PC-3 (cell line): Measurements from ENCODE around the gene CAMK2A. TPM values are rescaled to one million over a fixed set of nuclear protein-coding genes. Genes with fewer than 3 reads are reported as not detected.

Source experiments
- ATAC-seq: fragments of 200-7000 bp; cut with Tn5 transposase; 2 replicates; pipeline ENCODE4 v1.9.1; 2020; ENCODE audit warnings: mild to moderate bottlenecking, moderate library complexity
- BruUV-seq: library from RNA; stranded (reverse); fragments of 400-500 nt; replicated peaks from 2 replicates; lab custom pipeline; 2021; lab: Mats Ljungman, UMichigan
- CTCF ChIA-PET: fragments of 300-600 bp; sonication (Branson Sonifier 250); formaldehyde crosslinking; loops from one replicate; lab custom pipeline; 2022; ENCODE audit warnings: antibody characterized with exemption; lab: Charles Lee
- POLR2A ChIA-PET: fragments of 300-600 bp; sonication (Branson Sonifier 250); formaldehyde crosslinking; loops from one replicate; lab custom pipeline; 2022; ENCODE audit warnings: antibody characterized with exemption; ENCODE audit not compliant: unreplicated experiment; lab: Charles Lee
- DNase-seq: peaks from one replicate; pipeline ENCODE4 v3.0.0-alpha.2; 2015
- H2AFZ ChIP-seq: fragments of 300-600 bp; sonication (generic); 2 replicates; pipeline ENCODE4 v1.6.0; 2016; ENCODE audit warnings: antibody characterized with exemption, low read length
- H3F3A ChIP-seq: fragments of 300-600 bp; sonication (generic); one replicate; pipeline ENCODE4 v1.6.0; 2017; ENCODE audit warnings: antibody characterized with exemption, low read length, control low read depth, mild to moderate bottlenecking; ENCODE audit not compliant: unreplicated experiment
- H3K27ac ChIP-seq: fragments of 300-600 bp; sonication (generic); 2 replicates; pipeline ENCODE4 v1.5.1; 2016; ENCODE audit warnings: mild to moderate bottlenecking, low read length
- H3K27me3 ChIP-seq: fragments of 300-600 bp; sonication (generic); 2 replicates; pipeline ENCODE4 v1.6.1; 2016; ENCODE audit warnings: low read length, mixed read lengths
- H3K36me3 ChIP-seq: fragments of 300-600 bp; sonication (generic); 2 replicates; pipeline ENCODE4 v1.6.1; 2016; ENCODE audit warnings: low read depth, mixed run types, low read length, mixed read lengths
- H3K4me1 ChIP-seq: fragments of 300-600 bp; sonication (generic); 2 replicates; pipeline ENCODE4 v1.5.1; 2016; ENCODE audit warnings: low read length; ENCODE audit not compliant: insufficient read depth
- H3K4me2 ChIP-seq: fragments of 300-600 bp; sonication (generic); 2 replicates; pipeline ENCODE4 v1.6.0; 2016; ENCODE audit warnings: low read length
- H3K4me3 ChIP-seq: fragments of 300-600 bp; sonication (generic); 2 replicates; pipeline ENCODE4 v1.5.1; 2016; ENCODE audit warnings: mild to moderate bottlenecking, low read length, mixed read lengths
- H3K79me2 ChIP-seq: fragments of 300-600 bp; sonication (generic); 2 replicates; pipeline ENCODE4 v1.6.1; 2017; ENCODE audit warnings: low read length, mixed read lengths
- H3K9ac ChIP-seq: fragments of 300-600 bp; sonication (generic); 2 replicates; pipeline ENCODE4 v1.6.0; 2016; ENCODE audit warnings: mild to moderate bottlenecking, low read length
- H3K9me2 ChIP-seq: fragments of 300-600 bp; sonication (generic); replicated peaks from 2 replicates; pipeline ENCODE4 v1.6.1; 2016; ENCODE audit warnings: mixed run types, low read length, mixed read lengths
- H3K9me3 ChIP-seq: fragments of 300-600 bp; sonication (generic); 2 replicates; pipeline ENCODE4 v1.6.1; 2016; ENCODE audit warnings: low read length, mixed read lengths
- H4K20me1 ChIP-seq: fragments of 300-600 bp; sonication (generic); 2 replicates; pipeline ENCODE4 v1.6.1; 2016; ENCODE audit warnings: low read length, mixed read lengths
- CTCF ChIP-seq: fragments of 300-600 bp; sonication (generic); conservative IDR thresholded peaks from 2 replicates; pipeline ENCODE4 v1.5.1; 2017; ENCODE audit warnings: antibody characterized with exemption, low read depth, mild to moderate bottlenecking, low read length
- EZH2 ChIP-seq: fragments of 300-600 bp; sonication (generic); IDR thresholded peaks from one replicate; pipeline ENCODE4 v1.6.1; 2017; ENCODE audit warnings: antibody characterized with exemption, mild to moderate bottlenecking, low read length; ENCODE audit not compliant: unreplicated experiment
- EZH2phosphoT487 ChIP-seq: fragments of 300-600 bp; sonication (generic); IDR thresholded peaks from 2 replicates; pipeline ENCODE4 v1.6.1; 2018; ENCODE audit warnings: mild to moderate bottlenecking, antibody characterized with exemption, low read length, borderline replicate concordance
- intact Hi-C: fragments of 100-400 bp; cut with micrococcal nuclease; formaldehyde crosslinking; loops from 2 replicates; pipeline ENCODE4 v1.9.0; 2023
- total RNA-seq: library from RNA; depleted of rRNA; stranded (reverse); fragments of >200 nt; gene quantifications from 2 replicates; pipeline ENCODE4 v1.2.3, GENCODE V29; 2014

CAMK2A gene
- total RNA-seq, 1 experiment from 2014 or later = 0.15 TPM

GRCh38 chr5:150197476-150197875 is 92.1 kb downstream of the CAMK2A start:
- H2AFZ ChIP-seq = no peak overlapping the region
- ATAC-seq = no peak
- no peak overlapping the region for H3K9ac ChIP-seq
- TF ChIP-seq CTCF = no peak
- no peak for TF ChIP-seq EZH2
- no peak for TF ChIP-seq EZH2phosphoT487
- ChIA-PET CTCF (no interaction called here), POLR2A (no interaction called here)
- no peaks in the 10 kb centered on the region for H3K9me2 ChIP-seq
- no peaks in the 10 kb centered on the region for H3K4me1 ChIP-seq
- H3K4me3 ChIP-seq = no peak overlapping the region
- H3K27ac ChIP-seq = no peak overlapping the region
- H3K36me3 ChIP-seq = no peaks in the 10 kb centered on the region
- H4K20me1 ChIP-seq = no peaks in the 10 kb centered on the region
- H3K79me2 ChIP-seq = no peaks in the 10 kb centered on the region
- no TSS peak for BruUV-seq
- DNase-seq = no peak
- no peak overlapping the region for H3K4me2 ChIP-seq
- intact Hi-C loops = no loop called here
- H3K9me3 ChIP-seq = no peaks in the 10 kb centered on the region
- H3K27me3 ChIP-seq = peaks cover 18% of the 10 kb centered on the region
- no peaks in the 10 kb centered on the region for H3F3A ChIP-seq

- Histone ChIP-seq H2AFZ (no peak overlapping the region), H3K27me3 (peaks cover 20% of the 10 kb centered on the region), H3K36me3 (no peaks in the 10 kb centered on the region), H3K9ac (no peak overlapping the region), H3K27ac (no peak overlapping the region), H3K9me3 (no peaks in the 10 kb centered on the region), H3K4me3 (no peak overlapping the region), H4K20me1 (no peaks in the 10 kb centered on the region), H3F3A (no peaks in the 10 kb centered on the region), H3K4me1 (no peaks in the 10 kb centered on the region), H3K9me2 (no peaks in the 10 kb centered on the region), H3K79me2 (no peaks in the 10 kb centered on the region), H3K4me2 (no peak overlapping the region)
- ChIA-PET CTCF (no interaction called here), POLR2A (no interaction called here)
- no peak for DNase-seq
- no peak for ATAC-seq
- intact Hi-C loops = no loop called here
- no TSS peak for BruUV-seq
- TF ChIP-seq EZH2phosphoT487 (no peak), EZH2 (no peak), CTCF (no peak)
Observed at GRCh38 chr5:150196986-150197385, 92.6 kb downstream of the CAMK2A start.

- peaks cover 24% of the 10 kb centered on the region for H3K27me3 ChIP-seq
- H3K9ac ChIP-seq = no peak overlapping the region
- ChIA-PET CTCF (no interaction called here), POLR2A (no interaction called here)
- H3K4me1 ChIP-seq = no peaks in the 10 kb centered on the region
- no peaks in the 10 kb centered on the region for H3K9me2 ChIP-seq
- no peaks in the 10 kb centered on the region for H4K20me1 ChIP-seq
- intact Hi-C loops = no loop called here
- H3K9me3 ChIP-seq = no peaks in the 10 kb centered on the region
- H3F3A ChIP-seq = no peaks in the 10 kb centered on the region
- H3K4me3 ChIP-seq = no peak overlapping the region
- no peaks in the 10 kb centered on the region for H3K36me3 ChIP-seq
- no peak overlapping the region for H2AFZ ChIP-seq
- no peak overlapping the region for H3K27ac ChIP-seq
- BruUV-seq = no TSS peak
- ATAC-seq (no peak), DNase-seq (no peak)
- no peak overlapping the region for H3K4me2 ChIP-seq
- no peak for TF ChIP-seq EZH2phosphoT487
- no peak for TF ChIP-seq CTCF
- no peak for TF ChIP-seq EZH2
- no peaks in the 10 kb centered on the region for H3K79me2 ChIP-seq
Observed at GRCh38 chr5:150196514-150196913, 93.1 kb downstream of the CAMK2A start.
